Esophagus (tissue), 2 donors: ENCODE measurements around the gene C19orf85. TPM values are rescaled to one million over a fixed set of nuclear protein-coding genes. Genes with fewer than 3 reads are reported as not detected.
"Not testable (repeated sequence)": the region's sequence is repeated elsewhere in the genome, so short reads cannot be mapped to it uniquely, and the experiment has no call there.

Source experiments
- H3K27ac ChIP-seq, 2 donors: one replicate each; pipeline ENCODE4 v1.5.1; 2013; ENCODE audit warnings: low read depth in 2 of 2, mild to moderate bottlenecking in 2 of 2, inconsistent platforms in 1 of 2, low read length in 1 of 2, moderate library complexity in 1 of 2
- H3K27me3 ChIP-seq, 2 donors: one replicate each; pipeline ENCODE4 v1.6.1; 2013; ENCODE audit warnings: low read length in 2 of 2, control low read depth in 1 of 2, mild to moderate bottlenecking in 1 of 2; ENCODE audit not compliant: insufficient read depth in 2 of 2, control insufficient read depth in 1 of 2
- H3K36me3 ChIP-seq, 2 donors: one replicate each; pipeline ENCODE4 v1.6.1; 2013; ENCODE audit warnings: low read length in 1 of 2; ENCODE audit not compliant: control insufficient read depth in 2 of 2, insufficient read depth in 2 of 2
- H3K4me1 ChIP-seq, 2 donors: one replicate each; pipeline ENCODE4 v1.6.1; 2013; ENCODE audit warnings: low read length in 1 of 2; ENCODE audit not compliant: control insufficient read depth in 2 of 2, insufficient read depth in 2 of 2
- H3K4me3 ChIP-seq, 2 donors: one replicate each; pipeline ENCODE4 v1.5.1; 2013; ENCODE audit warnings: low read length in 2 of 2, mild to moderate bottlenecking in 2 of 2, low read depth in 1 of 2, moderate library complexity in 1 of 2
- H3K9me3 ChIP-seq, 2 donors: one replicate each; pipeline ENCODE4 v1.6.1; 2013; ENCODE audit warnings: mild to moderate bottlenecking in 2 of 2, low read depth in 1 of 2, low read length in 1 of 2, moderate library complexity in 1 of 2; ENCODE audit not compliant: control insufficient read depth in 2 of 2, insufficient read depth in 1 of 2
- WGBS, 2 donors: extraction: QIAGEN DNeasy Blood & Tissue Kit; methylation state at CpG; one replicate each; pipeline ENCODE4 v1.1.7; 2013; 5-methylcytosine and 5-hydroxymethylcytosine counted together
- polyA plus RNA-seq, 2 donors: library from polyadenylated mRNA; stranded (reverse); fragments of 200-250 nt; gene quantifications; one replicate each; pipeline ENCODE4 v1.2.3, GENCODE V29; 2013
- donor health status: healthy with polysubstance abuse.
- donor health status: Bipolar disorder and iron deficiency.

C19orf85 gene
- polyA plus RNA-seq, 2 donors, result 0.04 TPM; not detected in 1

GRCh38 chr19:55497763-55498162 is 33.2 kb upstream of the C19orf85 start:
- Histone ChIP-seq H3K4me3 (no peak overlapping the region), H3K36me3 (no peaks in the 10 kb centered on the region), H3K4me1 (no peaks in the 10 kb centered on the region), H3K27me3 (no peaks in the 10 kb centered on the region), H3K9me3 (no peaks in the 10 kb centered on the region), H3K27ac (no peak overlapping the region)
- WGBS, 2 donors, result 83 to 86% methylated on average over 13 of the region's 13 CpGs

DNA sequence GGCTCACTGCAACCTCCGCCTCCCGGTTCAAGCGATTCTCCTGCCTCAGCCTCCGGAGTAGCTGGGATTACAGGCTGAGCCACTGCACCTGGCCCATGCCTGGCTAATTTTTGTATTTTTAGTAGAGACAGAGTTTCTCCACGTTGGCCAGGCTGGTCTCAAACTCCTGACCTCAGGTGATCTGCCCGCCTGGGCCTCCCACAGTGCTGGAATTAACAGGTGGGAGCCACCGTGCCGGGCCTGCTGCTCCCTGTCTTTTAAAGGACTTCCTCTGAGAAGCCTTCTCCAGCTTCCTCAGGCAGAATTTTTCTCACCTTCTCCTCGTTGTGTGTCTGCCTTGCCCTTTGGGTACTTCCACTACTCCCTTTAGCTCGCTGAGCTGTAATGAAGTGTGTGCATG is 32.3 kb upstream of the C19orf85 start:
- not testable (repeated sequence) for H3K9me3 ChIP-seq, H3K27me3 ChIP-seq, H3K27ac ChIP-seq, H3K4me3 ChIP-seq, H3K4me1 ChIP-seq, H3K36me3 ChIP-seq
- WGBS, 2 donors, result 79 to 80% methylated on average over 10 of the region's 10 CpGs

- no peaks in the 10 kb centered on the region for H3K27me3 ChIP-seq
- WGBS, 2 donors, result 68 to 80% methylated on average over 11 of the region's 11 CpGs
- H3K4me1 ChIP-seq, result peaks cover 3 to 8% of the 10 kb centered on the region in 2 donors
- no peak overlapping the region for H3K4me3 ChIP-seq
- no peaks in the 10 kb centered on the region for H3K36me3 ChIP-seq
- no peak overlapping the region for H3K27ac ChIP-seq
- H3K9me3 ChIP-seq, result no peaks in the 10 kb centered on the region
These were observed 31.2 kb upstream of the C19orf85 start for GRCh38 chr19:55495646-55496349.

GRCh38 chr19:55494172-55494761 is 29.7 kb upstream of the C19orf85 start:
- 40 to 43% methylated on average over 19 to 22 of the region's 22 CpGs for WGBS, 2 donors

DNA sequence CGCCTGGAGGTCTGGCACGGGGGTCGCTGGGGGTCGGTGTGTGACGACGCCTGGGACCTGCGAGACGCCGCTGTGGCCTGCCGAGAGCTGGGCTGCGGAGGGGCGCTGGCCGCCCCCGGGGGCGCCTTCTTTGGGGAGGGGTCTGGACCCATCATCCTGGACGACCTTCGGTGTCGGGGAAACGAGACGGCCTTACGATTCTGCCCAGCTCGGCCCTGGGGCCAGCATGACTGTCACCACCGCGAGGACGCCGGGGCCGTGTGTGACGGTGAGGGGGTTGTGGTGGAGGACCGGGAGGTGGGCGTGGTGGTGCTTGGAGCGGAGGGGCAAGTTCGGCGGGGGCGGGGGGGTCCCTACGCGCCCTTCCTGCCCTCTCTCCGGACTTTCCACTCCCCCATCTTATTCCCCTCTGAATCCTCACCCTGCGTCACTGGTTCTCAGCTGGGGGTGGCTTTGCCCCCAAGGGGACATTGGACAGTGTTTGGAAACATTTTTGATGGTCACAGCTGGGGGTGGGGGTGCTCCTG is 29.2 kb upstream of the C19orf85 start:
- no peaks in the 10 kb centered on the region for H3K9me3 ChIP-seq
- H3K4me3 ChIP-seq, result no peak overlapping the region
- H3K4me1 ChIP-seq, result peaks cover 3 to 8% of the 10 kb centered on the region in 2 donors
- H3K27ac ChIP-seq, result peak overlapping the region in 1 of 2 donors; percentile 38
- no peaks in the 10 kb centered on the region for H3K36me3 ChIP-seq
- WGBS, 2 donors, result 52 to 59% methylated on average over 30 to 38 of the region's 38 CpGs
- no peaks in the 10 kb centered on the region for H3K27me3 ChIP-seq

More at GRCh38 chr19:55494172-55494761, 29.7 kb upstream of the C19orf85 start:
- Histone ChIP-seq H3K4me1 (peaks cover 3 to 8% of the 10 kb centered on the region in 2 donors), H3K9me3 (no peaks in the 10 kb centered on the region), H3K27me3 (no peaks in the 10 kb centered on the region), H3K36me3 (no peaks in the 10 kb centered on the region), H3K4me3 (no peak overlapping the region), H3K27ac (peak overlapping the region in 1 of 2 donors; percentile 34)

DNA sequence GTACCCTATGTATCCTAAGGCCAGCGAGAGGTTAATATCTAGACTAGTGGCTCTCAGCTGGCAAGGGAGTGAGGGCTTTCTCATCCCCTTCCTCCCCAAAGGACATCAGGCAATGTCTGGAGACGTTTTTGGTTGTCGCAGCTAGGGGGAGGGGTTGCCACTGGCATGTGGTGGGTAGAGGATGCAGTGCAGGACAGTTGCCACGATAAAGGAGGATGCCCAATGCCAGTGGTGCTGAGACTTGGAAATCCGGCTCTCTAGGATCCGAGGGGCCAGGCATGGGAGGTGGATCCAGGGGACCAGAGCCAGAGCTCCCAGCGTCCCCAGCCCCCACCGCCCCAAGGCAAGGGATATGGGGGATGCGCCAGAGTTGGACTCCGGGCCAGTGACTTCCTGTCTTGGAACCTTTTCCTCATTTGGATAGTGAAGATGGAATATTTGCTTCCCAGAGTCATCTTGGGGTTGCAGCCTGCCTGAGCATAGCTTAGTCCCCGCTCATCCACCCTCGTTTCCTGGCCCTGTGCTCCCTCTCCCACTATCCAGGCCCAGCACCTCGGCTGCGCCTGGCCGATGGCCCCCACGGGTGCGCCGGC is 28.6 kb upstream of the C19orf85 start:
- Histone ChIP-seq H3K36me3 (no peaks in the 10 kb centered on the region), H3K27me3 (no peaks in the 10 kb centered on the region), H3K4me1 (peaks cover 3 to 8% of the 10 kb centered on the region in 2 donors), H3K4me3 (no peak overlapping the region), H3K9me3 (no peaks in the 10 kb centered on the region), H3K27ac (peak overlapping the region in 1 of 2 donors; percentile 38)
- WGBS, 2 donors, result 38 to 51% methylated on average over 17 to 18 of the region's 18 CpGs

DNA sequence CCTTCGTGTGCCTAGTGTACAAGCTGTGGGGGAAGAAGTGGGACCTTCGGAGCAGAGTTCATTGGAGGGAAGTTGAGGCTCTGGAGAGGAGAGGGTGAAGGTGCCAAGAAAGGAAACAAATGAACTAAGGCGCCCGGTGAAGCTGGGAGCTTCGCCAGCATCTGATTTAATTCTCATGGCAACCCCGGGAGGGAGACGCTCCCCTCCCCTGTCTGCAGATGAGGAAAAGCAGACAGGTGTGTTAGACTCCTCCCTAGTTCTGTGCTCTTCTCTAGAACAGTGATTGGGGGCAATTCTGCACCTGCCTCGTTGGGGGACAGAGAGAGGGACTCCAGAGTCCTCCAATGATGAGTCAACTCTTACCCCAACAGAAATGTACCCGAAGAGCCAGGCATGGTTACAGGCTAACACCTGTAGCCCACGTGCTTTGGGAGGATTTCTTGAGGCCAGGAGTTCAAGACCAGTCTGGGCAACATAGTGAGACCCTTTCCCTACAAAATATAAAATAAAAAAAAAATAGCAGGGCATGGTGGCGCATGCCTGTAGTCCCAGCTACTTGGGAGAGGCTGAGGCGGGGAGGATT is 27.9 kb upstream of the C19orf85 start:
- H3K27me3 ChIP-seq, result no peaks in the 10 kb centered on the region

DNA sequence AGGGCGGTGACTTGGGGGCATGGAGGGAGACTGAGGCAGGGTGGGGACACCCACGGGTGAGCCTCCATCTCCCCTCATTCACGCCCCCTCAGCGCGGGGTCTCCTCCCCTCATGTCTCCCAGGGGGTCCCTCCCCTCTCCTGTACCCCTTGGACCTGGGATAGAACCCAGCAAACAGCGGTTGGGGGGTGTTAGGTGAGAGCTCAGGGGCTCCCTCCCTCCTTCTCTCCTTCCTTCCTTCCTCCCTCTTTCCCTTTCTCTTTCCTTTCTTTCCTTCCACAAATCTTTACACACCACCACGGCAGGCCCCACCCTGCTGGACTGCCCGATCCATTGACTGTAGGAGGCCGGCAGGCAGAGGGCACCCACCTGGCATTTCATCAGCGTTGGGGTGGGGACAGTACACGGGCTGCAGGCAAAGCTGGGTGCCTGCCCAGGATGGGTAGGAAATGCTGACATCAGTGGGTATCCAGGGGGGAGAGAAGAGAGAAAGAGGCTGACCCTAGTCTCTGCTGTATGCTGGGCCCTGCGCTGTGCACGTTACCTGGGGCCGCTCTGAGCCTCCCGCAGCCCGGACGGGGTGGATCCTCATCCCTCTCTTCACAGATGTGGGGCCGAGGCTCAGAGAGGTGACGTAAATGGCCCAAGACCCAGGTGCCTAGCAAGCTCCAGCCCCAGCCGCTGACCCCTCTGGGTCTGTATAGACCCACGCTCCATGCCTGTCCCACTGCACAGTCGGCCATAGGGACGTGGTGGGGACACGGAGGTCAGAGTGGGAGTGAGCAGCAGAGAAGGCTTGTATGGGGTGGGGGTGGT is 27.2 kb upstream of the C19orf85 start:
- Histone ChIP-seq H3K4me3 (no peak overlapping the region), H3K27me3 (no peaks in the 10 kb centered on the region), H3K9me3 (no peaks in the 10 kb centered on the region), H3K36me3 (no peaks in the 10 kb centered on the region), H3K4me1 (peaks cover 5 to 8% of the 10 kb centered on the region in 2 donors), H3K27ac (peak overlapping the region in 1 of 2 donors; percentile 28)
- 53 to 60% methylated on average over 24 of the region's 24 CpGs for WGBS, 2 donors

More for the DNA sequence above, 27.9 kb upstream of the C19orf85 start:
- Histone ChIP-seq H3K9me3 (no peaks in the 10 kb centered on the region), H3K36me3 (no peaks in the 10 kb centered on the region), H3K27ac (no peak overlapping the region), H3K4me3 (no peak overlapping the region), H3K4me1 (peaks cover 3 to 8% of the 10 kb centered on the region in 2 donors)
- 32 to 46% methylated on average over 12 of the region's 12 CpGs for WGBS, 2 donors
